GM10847 (cell line): ENCODE results near the gene MBLAC2.

ENCODE experiments used
- POLR2A ChIP-seq: IDR thresholded peaks from 2 replicates; pipeline ENCODE4 v1.6.1; 2011; ENCODE audit not compliant: insufficient read length; ENCODE audit errors: extremely low read depth

MBLAC2 gene

GRCh38 chr5:90474235-90475107 lies at the start of gene MBLAC2, which contains the start of gene POLR3G:
MBLAC2 (minus strand) TSS chr5:90474771; CDS start chr5:90474292, 479 bp downstream.
POLR3G (plus strand) TSS chr5:90474864; CDS start chr5:90485568, 10,704 bp downstream.
- TF ChIP-seq POLR2A = peak; percentile 64

- no peak for TF ChIP-seq POLR2A
Observed at GRCh38 chr5:90519081-90519480, 44.5 kb upstream of the MBLAC2 start.

GRCh38 chr5:90518661-90519060 lies 44.1 kb upstream of the MBLAC2 start:
- TF ChIP-seq POLR2A = no peak

GRCh38 chr5:90514520-90514919 lies 39.9 kb upstream of the MBLAC2 start:
- no peak for TF ChIP-seq POLR2A

GRCh38 chr5:90510438-90510837 lies 35.9 kb upstream of the MBLAC2 start:
- no peak for TF ChIP-seq POLR2A

- no peak for TF ChIP-seq POLR2A
Observed at GRCh38 chr5:90506221-90506620, 31.6 kb upstream of the MBLAC2 start.

- TF ChIP-seq POLR2A = no peak
Observed at GRCh38 chr5:90504743-90505142, 30.2 kb upstream of the MBLAC2 start.

GRCh38 chr5:90503596-90503995 lies 29.0 kb upstream of the MBLAC2 start:
- TF ChIP-seq POLR2A = no peak

- TF ChIP-seq POLR2A = no peak
Observed at GRCh38 chr5:90495146-90495545, 20.6 kb upstream of the MBLAC2 start.

- no peak for TF ChIP-seq POLR2A
Observed at GRCh38 chr5:90494043-90494442, 19.5 kb upstream of the MBLAC2 start.

GRCh38 chr5:90488791-90489190 lies 14.2 kb upstream of the MBLAC2 start:
- no peak for TF ChIP-seq POLR2A

- no peak for TF ChIP-seq POLR2A
Observed at GRCh38 chr5:90484540-90484939, 10.0 kb upstream of the MBLAC2 start.

- TF ChIP-seq POLR2A = no peak
Observed at GRCh38 chr5:90483206-90483605, 8.6 kb upstream of the MBLAC2 start.

GRCh38 chr5:90480699-90481098 lies 6.1 kb upstream of the MBLAC2 start:
- TF ChIP-seq POLR2A = no peak

- TF ChIP-seq POLR2A = no peak
Observed at GRCh38 chr5:90479611-90480385, 5.2 kb upstream of the MBLAC2 start.

- TF ChIP-seq POLR2A = no peak
Observed at GRCh38 chr5:90477621-90478215, 3.1 kb upstream of the MBLAC2 start.
